ENCODE results near the gene TTC1.
A peak's percentile ranks its signal among the peaks of the same experiment; 100 is the strongest.
"Not testable (repeated sequence)": the region's sequence is repeated elsewhere in the genome, so short reads cannot be mapped to it uniquely, and the experiment has no call there.

The TTC1 gene

GRCh38 chr5:160008877-160009590 lies at the start of gene TTC1:
Gene TTC1, plus strand, starts transcription at chr5:160009139. Its CDS starts 1,390 bp downstream, at chr5:160010529.
- in situ Hi-C loops (cut with HindIII; ENCODE audit: low pct_ligation_motif_present, low pct_unique_long_range_greater_than_20kb, low sequenced_read_pairs): no loop called here
- DNase-seq: peak; percentile 99

GRCh38 chr5:159961176-159962160 lies 47.5 kb upstream of the TTC1 start:
- in situ Hi-C loops (cut with HindIII; ENCODE audit: low pct_ligation_motif_present, low pct_unique_long_range_greater_than_20kb, low sequenced_read_pairs): no loop called here
- no peak for DNase-seq

- in situ Hi-C loops (cut with HindIII; ENCODE audit: low pct_ligation_motif_present, low pct_unique_long_range_greater_than_20kb, low sequenced_read_pairs): no loop called here
- DNase-seq: no peak
These were observed 46.7 kb upstream of the TTC1 start for GRCh38 chr5:159962214-159962613.

GRCh38 chr5:159963935-159964334 lies 45.0 kb upstream of the TTC1 start:
- no peak for DNase-seq
- in situ Hi-C loops (cut with HindIII; ENCODE audit: low pct_ligation_motif_present, low pct_unique_long_range_greater_than_20kb, low sequenced_read_pairs): no loop called here

GRCh38 chr5:159965031-159965837 lies 43.7 kb upstream of the TTC1 start:
- in situ Hi-C loops (cut with HindIII; ENCODE audit: low pct_ligation_motif_present, low pct_unique_long_range_greater_than_20kb, low sequenced_read_pairs): no loop called here
- DNase-seq: peak; percentile 42

- in situ Hi-C loops (cut with HindIII; ENCODE audit: low pct_ligation_motif_present, low pct_unique_long_range_greater_than_20kb, low sequenced_read_pairs); DNase-seq: not testable (repeated sequence)
These were observed 43.2 kb upstream of the TTC1 start for GRCh38 chr5:159965838-159966128.

GRCh38 chr5:159969966-159970365 lies 39.0 kb upstream of the TTC1 start:
- DNase-seq: no peak
- in situ Hi-C loops (cut with HindIII; ENCODE audit: low pct_ligation_motif_present, low pct_unique_long_range_greater_than_20kb, low sequenced_read_pairs): no loop called here

- in situ Hi-C loops (cut with HindIII; ENCODE audit: low pct_ligation_motif_present, low pct_unique_long_range_greater_than_20kb, low sequenced_read_pairs): no loop called here
- DNase-seq: peak; percentile 35
These were observed 37.9 kb upstream of the TTC1 start for GRCh38 chr5:159971038-159971437.

GRCh38 chr5:159971514-159971913 lies 37.4 kb upstream of the TTC1 start:
- no peak for DNase-seq
- in situ Hi-C loops (cut with HindIII; ENCODE audit: low pct_ligation_motif_present, low pct_unique_long_range_greater_than_20kb, low sequenced_read_pairs): no loop called here

GRCh38 chr5:159971931-159972461 lies 36.9 kb upstream of the TTC1 start:
- DNase-seq: no peak
- in situ Hi-C loops (cut with HindIII; ENCODE audit: low pct_ligation_motif_present, low pct_unique_long_range_greater_than_20kb, low sequenced_read_pairs): no loop called here

GRCh38 chr5:159972538-159973362 lies 36.2 kb upstream of the TTC1 start:
- in situ Hi-C loops (cut with HindIII; ENCODE audit: low pct_ligation_motif_present, low pct_unique_long_range_greater_than_20kb, low sequenced_read_pairs): no loop called here
- DNase-seq: no peak

- DNase-seq: peak; percentile 77
- in situ Hi-C loops (cut with HindIII; ENCODE audit: low pct_ligation_motif_present, low pct_unique_long_range_greater_than_20kb, low sequenced_read_pairs): no loop called here
These were observed 33.4 kb upstream of the TTC1 start for GRCh38 chr5:159975462-159976019.

GRCh38 chr5:159976921-159977320 lies 32.0 kb upstream of the TTC1 start:
- in situ Hi-C loops (cut with HindIII; ENCODE audit: low pct_ligation_motif_present, low pct_unique_long_range_greater_than_20kb, low sequenced_read_pairs): no loop called here
- no peak for DNase-seq

GRCh38 chr5:159978358-159978757 lies 30.6 kb upstream of the TTC1 start:
- DNase-seq: no peak
- in situ Hi-C loops (cut with HindIII; ENCODE audit: low pct_ligation_motif_present, low pct_unique_long_range_greater_than_20kb, low sequenced_read_pairs): no loop called here

- in situ Hi-C loops (cut with HindIII; ENCODE audit: low pct_ligation_motif_present, low pct_unique_long_range_greater_than_20kb, low sequenced_read_pairs): no loop called here
- no peak for DNase-seq
These were observed 26.3 kb upstream of the TTC1 start for GRCh38 chr5:159982421-159983173.

GRCh38 chr5:159987031-159987674 lies 21.8 kb upstream of the TTC1 start:
- peak; percentile 71 for DNase-seq
- in situ Hi-C loops (cut with HindIII; ENCODE audit: low pct_ligation_motif_present, low pct_unique_long_range_greater_than_20kb, low sequenced_read_pairs): no loop called here

- in situ Hi-C loops (cut with HindIII; ENCODE audit: low pct_ligation_motif_present, low pct_unique_long_range_greater_than_20kb, low sequenced_read_pairs): no loop called here
- peak; percentile 5 for DNase-seq
These were observed 18.4 kb upstream of the TTC1 start for GRCh38 chr5:159990506-159990905.
